ENCODE measurements around the gene EEFSEC. TPM values are rescaled to one million over a fixed set of nuclear protein-coding genes. Genes with fewer than 3 reads are reported as not detected.

EEFSEC gene
- total RNA-seq, 2 experiments from 2014 or later, result 20.8 to 21.4 TPM

GRCh38 chr3:128307029-128307633, 153.8 kb downstream of the EEFSEC start:
- POLR2A ChIA-PET, result no interaction called here
- CTCF ChIA-PET, result no interaction called here

DNA sequence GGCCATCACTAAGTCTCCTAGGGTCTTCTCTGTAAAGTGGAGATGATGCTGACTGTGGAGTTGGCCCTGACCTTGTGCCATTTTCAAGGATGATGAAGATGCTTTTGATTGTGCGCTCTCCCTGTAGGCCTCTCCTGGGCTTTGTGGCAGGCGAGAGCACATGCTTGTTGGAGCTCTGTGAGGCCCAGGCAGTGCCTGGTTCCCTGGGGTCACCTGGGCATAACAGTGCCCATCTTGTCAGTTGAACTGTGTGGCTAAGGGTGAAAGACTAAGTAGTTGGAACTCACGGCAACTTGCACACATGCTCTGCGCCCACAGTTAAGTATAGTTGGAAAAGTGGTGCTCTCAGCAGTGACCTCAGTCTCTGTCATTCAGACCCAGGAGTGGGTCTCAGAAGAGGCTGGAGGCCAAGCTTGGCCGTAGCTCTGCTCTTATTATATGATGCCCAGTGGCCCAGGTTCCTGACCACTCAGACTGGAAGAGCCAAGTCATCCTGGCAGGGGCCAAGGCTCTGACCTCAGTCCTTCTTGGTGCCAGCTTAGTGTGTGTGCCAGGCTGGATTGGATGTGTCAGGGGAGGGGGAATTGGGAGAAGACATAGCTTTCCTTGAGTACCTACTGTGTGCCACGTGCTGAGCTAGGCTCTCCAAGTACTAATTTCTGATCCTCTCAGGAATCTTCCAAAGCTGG, 154.6 kb downstream of the EEFSEC start:
- ChIA-PET CTCF (no interaction called here), POLR2A (no interaction called here)

DNA sequence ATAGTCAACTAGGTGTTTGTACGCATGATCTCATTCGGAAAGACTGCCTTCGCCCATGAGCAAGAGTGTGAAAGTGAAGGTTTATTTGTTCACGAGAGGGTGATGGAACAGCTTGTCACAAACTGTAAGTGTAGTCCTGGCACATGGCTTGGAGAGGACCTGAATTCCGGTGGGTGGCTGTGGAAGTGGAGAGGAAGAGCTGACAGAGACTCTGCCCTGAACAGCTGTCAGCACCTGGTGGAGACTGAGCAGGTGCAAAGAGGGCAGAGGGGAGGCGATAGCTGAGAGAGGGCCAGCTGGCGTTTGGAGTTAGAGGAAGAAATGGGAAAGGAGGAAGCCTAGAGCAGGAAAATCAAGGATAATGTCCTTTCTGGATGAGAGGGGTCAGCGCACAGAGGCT, 155.7 kb downstream of the EEFSEC start:
- CTCF ChIA-PET, result no interaction called here
- POLR2A ChIA-PET, result no interaction called here

DNA sequence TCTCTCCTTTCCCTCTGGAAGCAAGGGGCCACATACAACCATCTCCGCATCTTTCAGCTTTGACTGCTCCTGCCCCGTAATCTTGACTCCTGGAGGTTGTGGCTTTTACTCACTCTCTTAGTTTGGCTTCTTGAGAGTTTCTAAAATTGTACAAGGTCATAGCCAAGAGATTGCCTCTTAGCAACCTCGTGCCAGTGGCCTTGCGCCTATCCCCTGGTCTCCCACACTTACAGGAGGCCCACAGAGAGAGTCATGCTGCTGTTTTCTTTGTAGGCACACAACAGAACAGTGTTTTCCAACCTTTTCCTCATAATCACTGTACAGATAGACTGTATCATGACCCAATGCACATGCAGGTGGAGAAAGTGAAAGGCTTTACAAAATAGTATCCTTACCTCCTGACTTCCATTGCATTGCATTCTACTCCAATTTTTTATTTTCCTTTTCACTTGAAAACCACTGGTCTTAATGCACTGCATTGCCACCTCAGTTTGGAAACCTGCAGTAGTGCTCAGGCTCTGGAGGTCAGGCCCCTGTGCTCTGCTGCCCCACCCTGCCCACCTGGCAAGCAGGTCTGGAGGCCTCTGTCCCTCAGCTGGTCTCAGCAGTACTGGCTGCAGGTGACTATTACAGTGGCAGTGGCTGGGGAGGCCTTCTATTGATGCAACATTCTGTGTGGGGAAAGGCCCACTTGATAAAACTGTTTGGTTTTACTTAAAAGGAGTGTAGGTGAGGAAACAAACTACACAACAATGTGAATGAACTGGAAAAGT, 157.2 kb downstream of the EEFSEC start:
- CTCF ChIA-PET, result no interaction called here
- POLR2A ChIA-PET, result no interaction called here

DNA sequence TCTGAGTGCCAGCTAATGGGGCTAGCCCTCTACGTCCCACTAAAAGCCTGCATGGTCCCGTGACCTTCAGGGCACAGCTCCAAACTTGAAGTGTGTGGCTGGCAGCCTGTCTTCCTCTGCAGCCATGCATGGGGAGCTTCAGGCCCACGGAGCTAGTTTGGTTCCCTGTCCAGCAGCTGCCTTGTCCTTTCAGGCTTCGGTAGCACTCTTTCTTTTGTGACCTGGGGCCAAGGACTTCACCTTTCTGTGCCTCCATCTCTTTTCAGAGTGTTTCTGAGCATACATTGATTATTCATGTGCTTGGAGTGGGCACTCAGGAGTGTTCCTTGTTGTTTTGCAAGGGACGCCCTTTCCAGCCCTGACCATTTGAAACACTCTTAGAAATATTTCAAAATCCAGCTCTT, 158.2 kb downstream of the EEFSEC start:
- ChIA-PET POLR2A (no interaction called here), CTCF (interaction anchor here (0.9 kb wide), 1 partner anchor 11 kb away, joined by 4 read pairs; no protein-coding TSS in a partner anchor)

GRCh38 chr3:128312271-128312670, 159.0 kb downstream of the EEFSEC start:
- ChIA-PET POLR2A (no interaction called here), CTCF (no interaction called here)

GRCh38 chr3:128313071-128313725, 159.9 kb downstream of the EEFSEC start:
- POLR2A ChIA-PET, result no interaction called here
- CTCF ChIA-PET, result no interaction called here

GRCh38 chr3:128313935-128314334, 160.7 kb downstream of the EEFSEC start:
- ChIA-PET CTCF (no interaction called here), POLR2A (no interaction called here)

- ChIA-PET CTCF (no interaction called here), POLR2A (no interaction called here)
Observed at GRCh38 chr3:128315313-128315712, 162.0 kb downstream of the EEFSEC start.

GRCh38 chr3:128316481-128316891, 163.2 kb downstream of the EEFSEC start:
- POLR2A ChIA-PET, result no interaction called here
- CTCF ChIA-PET, result no interaction called here

GRCh38 chr3:128317101-128317697, 163.9 kb downstream of the EEFSEC start:
- ChIA-PET POLR2A (no interaction called here), CTCF (no interaction called here)

DNA sequence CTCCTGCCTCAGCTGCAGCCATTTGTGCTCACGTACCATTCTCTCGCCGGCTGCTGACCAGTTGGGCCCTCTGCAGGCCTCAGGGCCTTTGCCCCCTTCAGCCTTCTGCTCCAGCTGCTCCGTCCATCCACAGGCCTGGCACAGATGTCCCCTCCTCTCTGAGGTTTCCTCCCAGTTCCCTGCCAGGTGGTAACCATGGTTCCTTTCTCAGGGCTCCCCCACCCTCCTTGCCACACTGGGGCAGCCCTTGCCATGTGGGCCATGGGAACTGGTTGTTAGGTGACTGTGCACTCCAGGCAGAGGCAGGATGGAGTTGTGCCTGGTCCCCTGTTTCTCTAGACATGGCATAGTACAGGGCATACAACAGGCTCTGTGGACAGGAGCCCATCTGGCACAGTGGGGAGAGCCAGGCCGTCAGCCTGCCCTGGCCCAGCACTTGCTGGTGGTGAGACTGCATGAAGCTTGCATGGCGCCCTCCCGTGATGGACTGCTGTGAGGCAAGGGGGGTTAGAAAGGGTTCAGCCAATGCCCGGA, 164.5 kb downstream of the EEFSEC start:
- ChIA-PET POLR2A (no interaction called here), CTCF (no interaction called here)

DNA sequence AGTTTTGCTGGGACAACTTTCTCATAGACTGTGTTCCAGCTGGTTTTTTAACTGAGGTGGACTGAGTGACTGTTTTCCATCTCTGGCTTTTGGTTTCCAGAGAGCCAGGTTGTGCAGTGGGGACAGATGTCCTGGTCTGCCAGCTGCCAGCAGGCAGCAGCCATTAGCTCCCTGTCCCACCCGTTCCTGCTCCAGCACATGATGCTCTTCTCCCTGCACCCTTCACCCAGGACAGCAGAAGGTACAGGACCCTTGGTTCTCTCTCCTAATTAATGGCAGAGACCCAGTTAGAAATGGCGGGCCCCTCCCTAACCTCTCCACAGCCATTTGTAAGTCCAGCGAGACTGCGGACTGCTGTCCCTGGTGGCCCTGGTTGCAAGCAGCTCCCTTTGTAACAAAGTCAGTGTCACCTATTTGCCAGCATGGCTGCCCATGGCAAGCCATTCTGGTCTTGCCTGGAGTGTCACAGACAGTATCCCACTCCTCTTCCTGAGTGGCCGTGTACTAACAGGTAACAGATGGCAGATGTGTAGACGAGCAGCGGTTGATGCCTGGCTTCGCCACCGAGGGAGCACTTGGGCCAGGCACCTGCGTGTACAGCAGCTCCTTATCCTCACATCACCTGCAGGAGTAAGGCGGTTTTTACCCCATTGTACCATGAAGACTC, 165.1 kb downstream of the EEFSEC start:
- POLR2A ChIA-PET, result no interaction called here
- CTCF ChIA-PET, result no interaction called here

DNA sequence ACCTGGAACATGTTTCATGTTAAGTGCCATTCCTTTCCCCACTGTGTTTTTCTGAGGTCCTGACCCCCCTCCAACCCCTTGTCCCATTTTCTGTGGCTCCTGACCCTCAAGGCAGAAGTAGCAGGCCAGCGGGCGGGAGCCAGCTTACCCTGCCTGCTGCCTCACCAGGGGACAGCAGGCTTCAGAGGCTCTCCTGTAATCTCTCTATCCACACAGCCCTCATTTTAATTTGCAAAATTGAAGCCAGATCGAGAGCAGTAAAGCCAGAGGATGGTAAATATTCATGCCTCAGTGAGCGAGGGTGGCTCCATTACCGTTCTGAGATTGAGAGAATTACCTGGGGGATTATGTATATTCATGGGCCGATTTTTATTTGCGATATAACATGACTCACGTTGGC, 165.8 kb downstream of the EEFSEC start:
- POLR2A ChIA-PET, result no interaction called here
- CTCF ChIA-PET, result no interaction called here

GRCh38 chr3:128319741-128320141, 166.5 kb downstream of the EEFSEC start:
- ChIA-PET CTCF (interaction anchor here (3.4 kb wide), 1 partner anchor 225 kb away, joined by 9 read pairs; no protein-coding TSS in a partner anchor), POLR2A (no interaction called here)

- CTCF ChIA-PET, result interaction anchor here (0.6 to 3.4 kb wide), 2 partner anchors 226 to 243 kb away, joined by 3 to 9 read pairs; no protein-coding TSS in a partner anchor
- POLR2A ChIA-PET, result no interaction called here
Observed at GRCh38 chr3:128320551-128321340, 167.5 kb downstream of the EEFSEC start.

GRCh38 chr3:128321418-128321817, 168.1 kb downstream of the EEFSEC start:
- ChIA-PET POLR2A (no interaction called here), CTCF (interaction anchor here (0.6 to 3.4 kb wide), 2 partner anchors 127 to 226 kb away, joined by 3 to 9 read pairs; no protein-coding TSS in a partner anchor)

Measured in activated CD8-positive, alpha-beta memory T cell treated with anti-CD3 and anti-CD28 coated beads for 36 hours (primary cell).